HL-60 (cell line): Measurements from ENCODE around the gene INTS4.

ENCODE experiments used
- DNase-seq, 2 experiments: peaks; one replicate each; pipeline ENCODE4 v3.0.0-alpha.2; 2010 to 2020; ENCODE audit warnings: low read depth in 1 of 2, low spot score in 1 of 2
- H3K27ac ChIP-seq: fragments of 250-450 bp; sonication (Bioruptor Pico); replicated peaks from 2 replicates; pipeline ENCODE4 v1.5.1; 2020; ENCODE audit warnings: mild to moderate bottlenecking, moderate library complexity
- H3K27me3 ChIP-seq: fragments of 250-450 bp; sonication (Bioruptor Pico); 2 replicates; pipeline ENCODE4 v1.5.1; 2021; ENCODE audit warnings: mild to moderate bottlenecking, moderate library complexity; ENCODE audit not compliant: insufficient read depth, poor library complexity, severe bottlenecking
- H3K4me3 ChIP-seq: replicated peaks from 2 replicates; pipeline ENCODE4 v1.5.1; 2011; ENCODE audit warnings: mild to moderate bottlenecking, control low read depth, low read length; ENCODE audit not compliant: insufficient read depth
- GABPA ChIP-seq: IDR thresholded peaks from 2 replicates; pipeline ENCODE4 v1.6.1; 2012; ENCODE audit warnings: low read depth
- POLR2AphosphoS5 ChIP-seq: IDR thresholded peaks from 2 replicates; pipeline ENCODE4 v1.6.1; 2012; ENCODE audit warnings: low read depth
- SPI1 ChIP-seq: IDR thresholded peaks from 2 replicates; pipeline ENCODE4 v1.6.1; 2012; ENCODE audit warnings: low read depth, mild to moderate bottlenecking, borderline replicate concordance
- TF ChIP-seq, protein P1 (sequence below): IDR thresholded peaks from 2 replicates; pipeline ENCODE4 v1.6.1; 2012; ENCODE audit warnings: low read depth; ENCODE audit not compliant: insufficient replicate concordance
- TF ChIP-seq, protein P2 (sequence below): IDR thresholded peaks from one replicate; pipeline ENCODE4 v1.5.1; 2011; ENCODE audit warnings: low read length, control low read depth, inconsistent platforms; ENCODE audit not compliant: insufficient read depth

INTS4 gene

DNA sequence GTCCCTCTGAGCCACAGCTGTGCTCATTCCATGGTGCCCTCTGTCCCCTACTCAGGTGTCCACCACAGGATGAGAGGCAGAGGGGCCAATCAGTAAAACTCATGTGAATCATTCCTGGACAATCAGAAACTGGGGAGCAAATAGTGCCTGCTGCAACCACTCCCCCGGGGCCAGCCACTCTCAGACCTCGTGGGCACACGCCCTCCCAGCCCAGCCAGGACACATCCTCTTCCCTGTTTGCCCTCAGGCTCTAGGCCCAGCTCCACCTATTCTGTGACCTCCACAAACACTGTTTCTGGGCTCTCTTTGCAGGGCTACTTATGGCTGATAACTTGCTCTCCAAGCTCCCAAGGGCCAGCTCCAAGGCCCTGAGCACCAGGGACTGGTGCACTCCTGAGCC is 42.6 kb upstream of the INTS4 start:
- no peak overlapping the region for H3K4me3 ChIP-seq
- DNase-seq, result no peak
- TF ChIP-seq GABPA (no peak), SPI1 (no peak), POLR2AphosphoS5 (no peak)
- TF ChIP-seq, protein P1, sequence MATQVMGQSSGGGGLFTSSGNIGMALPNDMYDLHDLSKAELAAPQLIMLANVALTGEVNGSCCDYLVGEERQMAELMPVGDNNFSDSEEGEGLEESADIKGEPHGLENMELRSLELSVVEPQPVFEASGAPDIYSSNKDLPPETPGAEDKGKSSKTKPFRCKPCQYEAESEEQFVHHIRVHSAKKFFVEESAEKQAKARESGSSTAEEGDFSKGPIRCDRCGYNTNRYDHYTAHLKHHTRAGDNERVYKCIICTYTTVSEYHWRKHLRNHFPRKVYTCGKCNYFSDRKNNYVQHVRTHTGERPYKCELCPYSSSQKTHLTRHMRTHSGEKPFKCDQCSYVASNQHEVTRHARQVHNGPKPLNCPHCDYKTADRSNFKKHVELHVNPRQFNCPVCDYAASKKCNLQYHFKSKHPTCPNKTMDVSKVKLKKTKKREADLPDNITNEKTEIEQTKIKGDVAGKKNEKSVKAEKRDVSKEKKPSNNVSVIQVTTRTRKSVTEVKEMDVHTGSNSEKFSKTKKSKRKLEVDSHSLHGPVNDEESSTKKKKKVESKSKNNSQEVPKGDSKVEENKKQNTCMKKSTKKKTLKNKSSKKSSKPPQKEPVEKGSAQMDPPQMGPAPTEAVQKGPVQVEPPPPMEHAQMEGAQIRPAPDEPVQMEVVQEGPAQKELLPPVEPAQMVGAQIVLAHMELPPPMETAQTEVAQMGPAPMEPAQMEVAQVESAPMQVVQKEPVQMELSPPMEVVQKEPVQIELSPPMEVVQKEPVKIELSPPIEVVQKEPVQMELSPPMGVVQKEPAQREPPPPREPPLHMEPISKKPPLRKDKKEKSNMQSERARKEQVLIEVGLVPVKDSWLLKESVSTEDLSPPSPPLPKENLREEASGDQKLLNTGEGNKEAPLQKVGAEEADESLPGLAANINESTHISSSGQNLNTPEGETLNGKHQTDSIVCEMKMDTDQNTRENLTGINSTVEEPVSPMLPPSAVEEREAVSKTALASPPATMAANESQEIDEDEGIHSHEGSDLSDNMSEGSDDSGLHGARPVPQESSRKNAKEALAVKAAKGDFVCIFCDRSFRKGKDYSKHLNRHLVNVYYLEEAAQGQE, result no peak
- TF ChIP-seq, protein P2, sequence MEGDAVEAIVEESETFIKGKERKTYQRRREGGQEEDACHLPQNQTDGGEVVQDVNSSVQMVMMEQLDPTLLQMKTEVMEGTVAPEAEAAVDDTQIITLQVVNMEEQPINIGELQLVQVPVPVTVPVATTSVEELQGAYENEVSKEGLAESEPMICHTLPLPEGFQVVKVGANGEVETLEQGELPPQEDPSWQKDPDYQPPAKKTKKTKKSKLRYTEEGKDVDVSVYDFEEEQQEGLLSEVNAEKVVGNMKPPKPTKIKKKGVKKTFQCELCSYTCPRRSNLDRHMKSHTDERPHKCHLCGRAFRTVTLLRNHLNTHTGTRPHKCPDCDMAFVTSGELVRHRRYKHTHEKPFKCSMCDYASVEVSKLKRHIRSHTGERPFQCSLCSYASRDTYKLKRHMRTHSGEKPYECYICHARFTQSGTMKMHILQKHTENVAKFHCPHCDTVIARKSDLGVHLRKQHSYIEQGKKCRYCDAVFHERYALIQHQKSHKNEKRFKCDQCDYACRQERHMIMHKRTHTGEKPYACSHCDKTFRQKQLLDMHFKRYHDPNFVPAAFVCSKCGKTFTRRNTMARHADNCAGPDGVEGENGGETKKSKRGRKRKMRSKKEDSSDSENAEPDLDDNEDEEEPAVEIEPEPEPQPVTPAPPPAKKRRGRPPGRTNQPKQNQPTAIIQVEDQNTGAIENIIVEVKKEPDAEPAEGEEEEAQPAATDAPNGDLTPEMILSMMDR, result no peak
- H3K27me3 ChIP-seq, result no peaks in the 10 kb centered on the region
- no peak overlapping the region for H3K27ac ChIP-seq

DNA sequence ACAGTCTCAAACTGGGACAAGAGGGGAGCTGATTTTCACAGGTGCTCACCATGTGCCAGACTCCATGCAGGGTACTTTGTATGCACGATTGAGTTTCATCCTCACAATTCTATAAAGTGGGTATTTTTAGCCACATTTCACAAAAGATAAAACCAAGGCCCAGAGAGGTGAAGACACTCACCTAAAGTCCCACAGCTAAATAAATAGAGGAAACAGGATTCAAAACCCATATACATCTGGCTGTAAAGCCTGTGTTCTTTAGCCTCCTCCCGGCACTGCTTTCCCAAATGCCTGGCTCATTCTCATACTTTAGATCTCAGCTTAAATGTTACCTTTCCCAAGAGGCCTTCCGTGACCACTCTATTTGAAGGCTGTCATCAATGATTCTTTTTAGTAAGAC is 41.8 kb upstream of the INTS4 start:
- H3K27ac ChIP-seq, result no peak overlapping the region
- no peak for TF ChIP-seq SPI1
- TF ChIP-seq, protein P1, result no peak
- TF ChIP-seq, protein P2, result no peak
- no peak for TF ChIP-seq POLR2AphosphoS5
- no peak for DNase-seq
- no peaks in the 10 kb centered on the region for H3K27me3 ChIP-seq
- no peak overlapping the region for H3K4me3 ChIP-seq

DNA sequence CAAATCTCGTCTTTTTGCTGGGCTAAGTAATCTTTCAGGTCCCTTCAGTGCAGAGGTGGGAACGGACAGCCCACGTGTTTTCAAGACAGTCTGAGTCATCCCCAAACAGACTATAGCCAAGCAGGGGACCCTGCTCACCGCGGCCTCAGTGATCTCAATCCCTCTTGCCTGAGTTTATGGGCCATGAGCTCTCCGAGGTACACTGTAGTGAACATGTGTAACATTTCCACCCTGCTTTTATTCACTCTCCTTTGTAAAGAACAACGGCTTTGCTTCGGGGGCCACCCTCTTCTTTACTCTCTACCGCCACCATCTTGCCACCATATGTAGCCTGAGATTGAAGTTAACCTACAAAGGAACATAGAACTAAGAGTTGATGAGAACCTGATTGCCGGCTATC is 40.2 kb upstream of the INTS4 start:
- no peak overlapping the region for H3K27ac ChIP-seq
- DNase-seq, result no peak
- H3K27me3 ChIP-seq, result no peaks in the 10 kb centered on the region
- H3K4me3 ChIP-seq, result no peak overlapping the region
- no peak for TF ChIP-seq GABPA
- TF ChIP-seq, protein P2, result no peak
- no peak for TF ChIP-seq SPI1
- TF ChIP-seq, protein P1, result no peak
- no peak for TF ChIP-seq POLR2AphosphoS5
